GM12878 (cell line): Measurements from ENCODE around the gene PSG11.
"Not testable (repeated sequence)": the region's sequence is repeated elsewhere in the genome, so short reads cannot be mapped to it uniquely, and the experiment has no call there.

ENCODE experiments used
- DPF2 ChIP-seq: fragments of 450-650 bp; IDR thresholded peaks from 2 replicates; pipeline ENCODE4 v1.6.1; 2017; ENCODE audit warnings: mild to moderate bottlenecking
- EED ChIP-seq: sonication (generic); IDR thresholded peaks from 2 replicates; pipeline ENCODE4 v1.6.1; 2016; ENCODE audit warnings: antibody characterized with exemption, low read depth
- EP300 ChIP-seq, 2 experiments: fragments of 150-350 bp in 1 of 2; IDR thresholded peaks; 2 replicates each; pipeline ENCODE4 v1.6.1; 2011 to 2012; ENCODE audit warnings: low read depth in 2 of 2, low read length in 2 of 2, borderline replicate concordance in 1 of 2, improper control_type of control experiment in 1 of 2, inconsistent platforms in 1 of 2; ENCODE audit not compliant: control insufficient read depth in 1 of 2
- POLR2A ChIP-seq: IDR thresholded peaks from 2 replicates; pipeline ENCODE4 v1.6.1; 2011; ENCODE audit warnings: low read depth, mild to moderate bottlenecking, low read length
- POLR2AphosphoS5 ChIP-seq: IDR thresholded peaks from 2 replicates; pipeline ENCODE4 v1.6.1; 2011; ENCODE audit warnings: mild to moderate bottlenecking, low read length, inconsistent platforms
- RCOR1 ChIP-seq: conservative IDR thresholded peaks from 2 replicates; pipeline ENCODE4 v1.6.1; 2012; ENCODE audit warnings: low read depth, low read length, improper control_type of control experiment
- SRF ChIP-seq, 2 experiments: IDR thresholded peaks; 2 replicates each; pipeline ENCODE4 v1.6.1; 2011; ENCODE audit warnings: low read depth in 2 of 2, low read length in 2 of 2, mild to moderate bottlenecking in 1 of 2, moderate library complexity in 1 of 2
- ZBED1 ChIP-seq: IDR thresholded peaks from 2 replicates; pipeline ENCODE4 v1.6.1; 2016; ENCODE audit warnings: borderline replicate concordance
- TF ChIP-seq, protein P1 (sequence below): IDR thresholded peaks from 2 replicates; pipeline ENCODE4 v1.6.1; 2012; ENCODE audit warnings: low read depth, low read length, improper control_type of control experiment
- TF ChIP-seq, protein P2 (sequence below): IDR thresholded peaks from 2 replicates; pipeline ENCODE4 v1.6.1; 2012; ENCODE audit warnings: low read depth, low read length, improper control_type of control experiment
- TF ChIP-seq, protein P3 (sequence below): fragments of 450-650 bp; IDR thresholded peaks from 2 replicates; pipeline ENCODE4 v1.6.1; 2018; ENCODE audit warnings: borderline replicate concordance, mild to moderate bottlenecking; ENCODE audit not compliant: partially characterized antibody

DNA sequence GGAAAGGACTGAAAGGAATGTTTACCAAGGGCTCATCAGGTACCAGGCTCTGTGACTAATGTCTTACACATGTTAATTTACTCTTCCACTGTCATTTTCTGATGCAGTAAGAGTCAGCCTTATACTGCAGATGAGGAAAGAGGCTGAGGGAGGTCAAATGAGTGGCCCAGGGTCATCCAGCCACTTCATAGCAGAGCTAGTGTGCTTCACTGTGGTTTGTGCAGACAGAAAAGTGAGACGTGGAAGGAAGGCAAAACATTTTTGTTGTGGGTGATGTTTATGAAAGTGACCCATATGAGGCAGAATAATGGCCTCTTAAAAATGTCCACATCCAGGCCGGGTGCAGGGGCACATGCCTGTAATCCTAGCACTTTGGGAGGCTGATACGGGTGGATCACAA lies 34.0 kb upstream of the PSG11 start:
- TF ChIP-seq EED; POLR2A; RCOR1; ZBED1; EP300 (IDR thresholded peaks at IDR 0.05; ENCODE audit: borderline replicate concordance in 1 of 2, control insufficient read depth in 1 of 2, low read depth in 2 of 2, low read length in 2 of 2); DPF2; POLR2AphosphoS5; SRF (IDR thresholded peaks at IDR 0.05; ENCODE audit: low read depth in 2 of 2, low read length in 2 of 2): not testable (repeated sequence)
- TF ChIP-seq, protein P1, sequence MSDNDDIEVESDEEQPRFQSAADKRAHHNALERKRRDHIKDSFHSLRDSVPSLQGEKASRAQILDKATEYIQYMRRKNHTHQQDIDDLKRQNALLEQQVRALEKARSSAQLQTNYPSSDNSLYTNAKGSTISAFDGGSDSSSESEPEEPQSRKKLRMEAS, result not testable (repeated sequence)
- TF ChIP-seq, protein P2, sequence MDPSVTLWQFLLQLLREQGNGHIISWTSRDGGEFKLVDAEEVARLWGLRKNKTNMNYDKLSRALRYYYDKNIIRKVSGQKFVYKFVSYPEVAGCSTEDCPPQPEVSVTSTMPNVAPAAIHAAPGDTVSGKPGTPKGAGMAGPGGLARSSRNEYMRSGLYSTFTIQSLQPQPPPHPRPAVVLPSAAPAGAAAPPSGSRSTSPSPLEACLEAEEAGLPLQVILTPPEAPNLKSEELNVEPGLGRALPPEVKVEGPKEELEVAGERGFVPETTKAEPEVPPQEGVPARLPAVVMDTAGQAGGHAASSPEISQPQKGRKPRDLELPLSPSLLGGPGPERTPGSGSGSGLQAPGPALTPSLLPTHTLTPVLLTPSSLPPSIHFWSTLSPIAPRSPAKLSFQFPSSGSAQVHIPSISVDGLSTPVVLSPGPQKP, result not testable (repeated sequence)
- TF ChIP-seq, protein P3, sequence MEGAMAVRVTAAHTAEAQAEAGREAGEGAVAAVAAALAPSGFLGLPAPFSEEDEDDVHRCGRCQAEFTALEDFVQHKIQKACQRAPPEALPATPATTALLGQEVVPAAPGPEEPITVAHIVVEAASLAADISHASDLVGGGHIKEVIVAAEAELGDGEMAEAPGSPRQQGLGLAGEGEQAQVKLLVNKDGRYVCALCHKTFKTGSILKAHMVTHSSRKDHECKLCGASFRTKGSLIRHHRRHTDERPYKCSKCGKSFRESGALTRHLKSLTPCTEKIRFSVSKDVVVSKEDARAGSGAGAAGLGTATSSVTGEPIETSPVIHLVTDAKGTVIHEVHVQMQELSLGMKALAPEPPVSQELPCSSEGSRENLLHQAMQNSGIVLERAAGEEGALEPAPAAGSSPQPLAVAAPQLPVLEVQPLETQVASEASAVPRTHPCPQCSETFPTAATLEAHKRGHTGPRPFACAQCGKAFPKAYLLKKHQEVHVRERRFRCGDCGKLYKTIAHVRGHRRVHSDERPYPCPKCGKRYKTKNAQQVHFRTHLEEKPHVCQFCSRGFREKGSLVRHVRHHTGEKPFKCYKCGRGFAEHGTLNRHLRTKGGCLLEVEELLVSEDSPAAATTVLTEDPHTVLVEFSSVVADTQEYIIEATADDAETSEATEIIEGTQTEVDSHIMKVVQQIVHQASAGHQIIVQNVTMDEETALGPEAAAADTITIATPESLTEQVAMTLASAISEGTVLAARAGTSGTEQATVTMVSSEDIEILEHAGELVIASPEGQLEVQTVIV, result not testable (repeated sequence)
